Loucy (cell line): ENCODE results near the gene CYP4A22.
"Not testable (repeated sequence)": the region's sequence is repeated elsewhere in the genome, so short reads cannot be mapped to it uniquely, and the experiment has no call there.

Source experiments
- H2AFZ ChIP-seq: fragments of 200-600 bp; sonication (generic); 2 replicates; pipeline ENCODE4 v1.6.0; 2016; ENCODE audit warnings: antibody characterized with exemption, mild to moderate bottlenecking, low read length, moderate library complexity
- H3F3A ChIP-seq: fragments of 200-600 bp; 2 replicates; pipeline ENCODE4 v1.6.0; 2016; ENCODE audit warnings: antibody characterized with exemption, low read depth, mild to moderate bottlenecking
- H3K27me3 ChIP-seq: fragments of 200-600 bp; sonication (generic); 2 replicates; pipeline ENCODE4 v1.6.1; 2014; ENCODE audit warnings: low read length, mild to moderate bottlenecking; ENCODE audit not compliant: insufficient read depth, poor library complexity, severe bottlenecking
- H3K36me3 ChIP-seq: fragments of 200-600 bp; sonication (generic); 2 replicates; pipeline ENCODE4 v1.6.1; 2016; ENCODE audit warnings: low read length; ENCODE audit not compliant: insufficient read depth
- H3K4me1 ChIP-seq: fragments of 200-600 bp; sonication (generic); 2 replicates; pipeline ENCODE4 v1.5.1; 2014; ENCODE audit warnings: low read length, mild to moderate bottlenecking; ENCODE audit not compliant: insufficient read depth, poor library complexity, severe bottlenecking
- H3K4me2 ChIP-seq: fragments of 200-600 bp; sonication (generic); 2 replicates; pipeline ENCODE4 v1.6.0; 2014; ENCODE audit warnings: antibody characterized with exemption, low read length, low read depth, mild to moderate bottlenecking; ENCODE audit not compliant: poor library complexity, severe bottlenecking
- H3K4me3 ChIP-seq: fragments of 200-600 bp; sonication (generic); 2 replicates; pipeline ENCODE4 v1.5.1; 2014; ENCODE audit warnings: low read length, mild to moderate bottlenecking, mixed read lengths; ENCODE audit not compliant: poor library complexity, severe bottlenecking
- H3K79me2 ChIP-seq: fragments of 200-600 bp; sonication (generic); 2 replicates; pipeline ENCODE4 v1.6.1; 2014; ENCODE audit warnings: low read length; ENCODE audit not compliant: insufficient read depth
- H3K9ac ChIP-seq: fragments of 200-600 bp; sonication (generic); 2 replicates; pipeline ENCODE4 v1.6.0; 2014; ENCODE audit warnings: mild to moderate bottlenecking, low read depth, low read length, moderate library complexity; ENCODE audit not compliant: poor library complexity, severe bottlenecking
- H3K9me2 ChIP-seq: fragments of 200-600 bp; sonication (generic); replicated peaks from 2 replicates; pipeline ENCODE4 v1.6.1; 2016; ENCODE audit warnings: low read depth, low read length, mixed read lengths
- H3K9me3 ChIP-seq: fragments of 200-600 bp; sonication (generic); 2 replicates; pipeline ENCODE4 v1.6.1; 2014; ENCODE audit warnings: mild to moderate bottlenecking, antibody characterized with exemption, low read length, low read depth; ENCODE audit not compliant: insufficient read depth
- H4K20me1 ChIP-seq: fragments of 200-600 bp; sonication (generic); 2 replicates; pipeline ENCODE4 v1.6.0; 2014; ENCODE audit warnings: antibody characterized with exemption, low read length, mild to moderate bottlenecking; ENCODE audit not compliant: insufficient read depth, poor library complexity, severe bottlenecking
- CTCF ChIP-seq: fragments of 200-600 bp; sonication (generic); conservative IDR thresholded peaks from 2 replicates; pipeline ENCODE4 v1.5.1; 2014; ENCODE audit warnings: mild to moderate bottlenecking, antibody characterized with exemption, low read length
- EZH2phosphoT487 ChIP-seq: fragments of 200-600 bp; IDR thresholded peaks from 2 replicates; pipeline ENCODE4 v1.6.1; 2018; ENCODE audit warnings: antibody characterized with exemption, mild to moderate bottlenecking, moderate library complexity, borderline replicate concordance

CYP4A22 gene

GRCh38 chr1:47129489-47130230 is 7.6 kb upstream of the CYP4A22 start:
- H3K9ac ChIP-seq, H3K36me3 ChIP-seq, H3K4me3 ChIP-seq, H3K9me2 ChIP-seq, H4K20me1 ChIP-seq, H3K4me1 ChIP-seq, H3K9me3 ChIP-seq, H3K27me3 ChIP-seq, H3K4me2 ChIP-seq, H3K79me2 ChIP-seq, H3F3A ChIP-seq: not testable (repeated sequence)
- H2AFZ ChIP-seq, result 0 out of 2 replicates have a peak overlapping the region, but pooled peaks have one; percentile 49

DNA sequence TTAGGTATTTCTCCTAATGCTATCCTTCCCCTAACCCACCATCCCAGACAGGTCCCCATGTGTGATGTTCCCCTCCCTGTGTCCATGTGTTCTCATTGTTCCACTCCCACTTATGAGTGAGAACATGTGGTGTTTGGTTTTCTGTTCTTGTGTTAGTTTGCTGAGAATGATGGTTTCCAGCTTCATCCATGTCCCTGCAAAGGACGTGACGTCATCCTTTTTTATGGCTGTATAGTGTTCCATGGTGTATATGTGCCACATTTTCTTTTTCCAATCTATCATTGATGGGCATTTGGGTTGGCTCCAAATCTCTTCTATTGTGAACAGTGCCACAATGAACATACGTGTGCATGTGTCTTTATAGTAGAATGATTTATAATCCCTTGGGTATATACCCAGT is 4.6 kb upstream of the CYP4A22 start:
- not testable (repeated sequence) for H3K36me3 ChIP-seq, H3K9me2 ChIP-seq, H3K9ac ChIP-seq, H3K4me3 ChIP-seq, H3K79me2 ChIP-seq, H2AFZ ChIP-seq, H3K4me2 ChIP-seq, H3K27me3 ChIP-seq, H4K20me1 ChIP-seq, H3F3A ChIP-seq, H3K9me3 ChIP-seq, H3K4me1 ChIP-seq

DNA sequence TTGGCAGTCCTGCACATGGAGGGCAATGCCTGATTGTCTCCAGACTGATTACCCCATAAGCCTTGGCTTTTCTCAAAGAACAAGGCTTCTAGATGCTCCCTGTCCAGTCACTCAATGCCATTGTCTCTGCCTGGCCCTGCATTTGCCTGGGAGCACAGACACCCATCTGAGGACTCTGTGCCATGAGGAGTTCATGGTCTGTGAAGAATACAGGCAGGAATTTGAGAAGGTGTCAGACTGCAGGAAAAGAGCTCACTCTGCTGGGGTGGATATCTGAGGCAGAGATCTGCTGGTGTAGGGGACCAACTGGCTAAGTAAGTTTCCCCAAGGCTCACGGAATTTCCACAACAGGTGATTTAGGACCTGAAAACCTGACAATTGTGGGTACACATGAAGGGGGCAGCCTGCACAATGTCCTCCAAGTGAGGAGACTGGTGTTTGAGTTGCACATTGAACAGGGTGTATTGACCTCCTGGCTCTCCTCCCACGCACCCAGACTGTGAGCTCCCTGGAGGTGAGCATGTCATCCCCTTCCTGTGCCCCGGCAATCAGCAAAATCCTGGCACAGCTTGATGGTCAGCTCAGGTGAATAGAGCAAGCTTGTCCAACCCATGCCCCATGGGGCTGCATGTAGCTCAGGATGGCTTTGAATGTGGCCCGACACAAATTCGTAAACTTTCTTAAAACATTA is 829 bp downstream of the CYP4A22 start:
- H3F3A ChIP-seq, result no peaks in the 10 kb centered on the region
- H3K9ac ChIP-seq, result no peak overlapping the region

DNA sequence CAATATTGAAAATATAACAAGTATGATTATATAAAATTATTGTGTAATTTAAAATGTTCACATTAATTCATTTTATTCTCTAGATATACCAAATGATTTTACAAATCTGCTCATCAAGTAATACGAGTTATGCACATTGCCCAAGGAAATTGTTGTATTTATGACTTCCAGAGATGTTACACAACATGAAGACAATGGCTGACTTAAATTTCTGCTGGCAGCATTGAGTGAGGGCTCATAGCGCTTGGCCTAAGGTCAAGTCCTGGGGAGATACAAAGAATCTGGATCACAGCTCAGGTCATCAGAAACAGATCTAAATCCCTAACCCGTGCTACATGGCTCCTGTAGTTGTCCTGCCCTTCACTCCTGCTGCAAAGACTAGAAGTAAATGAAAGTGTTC is 3.1 kb downstream of the CYP4A22 start:
- H3K36me3 ChIP-seq, H3F3A ChIP-seq, H3K9ac ChIP-seq, H3K4me1 ChIP-seq, H3K27me3 ChIP-seq, H3K9me3 ChIP-seq, H3K4me3 ChIP-seq, H2AFZ ChIP-seq, H3K9me2 ChIP-seq, H3K79me2 ChIP-seq, H4K20me1 ChIP-seq, H3K4me2 ChIP-seq: not testable (repeated sequence)

More for the DNA sequence above, 829 bp downstream of the CYP4A22 start:
- H3K4me3 ChIP-seq, result no peak overlapping the region
- no peaks in the 10 kb centered on the region for H3K36me3 ChIP-seq
- no peak overlapping the region for H3K4me2 ChIP-seq
- no peaks in the 10 kb centered on the region for H3K9me2 ChIP-seq
- no peak overlapping the region for H2AFZ ChIP-seq
- no peaks in the 10 kb centered on the region for H3K9me3 ChIP-seq
- no peaks in the 10 kb centered on the region for H3K27me3 ChIP-seq
- H3K4me1 ChIP-seq, result no peaks in the 10 kb centered on the region
- no peaks in the 10 kb centered on the region for H3K79me2 ChIP-seq
- no peaks in the 10 kb centered on the region for H4K20me1 ChIP-seq
- TF ChIP-seq EZH2phosphoT487 (no peak), CTCF (no peak)
